ENCODE results near the gene TXK.

GRCh38 chr4:48105230-48105629 is 28.8 kb downstream of the TXK start:
- TF ChIP-seq, protein P1, sequence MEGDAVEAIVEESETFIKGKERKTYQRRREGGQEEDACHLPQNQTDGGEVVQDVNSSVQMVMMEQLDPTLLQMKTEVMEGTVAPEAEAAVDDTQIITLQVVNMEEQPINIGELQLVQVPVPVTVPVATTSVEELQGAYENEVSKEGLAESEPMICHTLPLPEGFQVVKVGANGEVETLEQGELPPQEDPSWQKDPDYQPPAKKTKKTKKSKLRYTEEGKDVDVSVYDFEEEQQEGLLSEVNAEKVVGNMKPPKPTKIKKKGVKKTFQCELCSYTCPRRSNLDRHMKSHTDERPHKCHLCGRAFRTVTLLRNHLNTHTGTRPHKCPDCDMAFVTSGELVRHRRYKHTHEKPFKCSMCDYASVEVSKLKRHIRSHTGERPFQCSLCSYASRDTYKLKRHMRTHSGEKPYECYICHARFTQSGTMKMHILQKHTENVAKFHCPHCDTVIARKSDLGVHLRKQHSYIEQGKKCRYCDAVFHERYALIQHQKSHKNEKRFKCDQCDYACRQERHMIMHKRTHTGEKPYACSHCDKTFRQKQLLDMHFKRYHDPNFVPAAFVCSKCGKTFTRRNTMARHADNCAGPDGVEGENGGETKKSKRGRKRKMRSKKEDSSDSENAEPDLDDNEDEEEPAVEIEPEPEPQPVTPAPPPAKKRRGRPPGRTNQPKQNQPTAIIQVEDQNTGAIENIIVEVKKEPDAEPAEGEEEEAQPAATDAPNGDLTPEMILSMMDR (IDR thresholded peaks at IDR 0.05; ENCODE audit: low read depth, low read length): no peak
- TF ChIP-seq POLR2A (IDR thresholded peaks at IDR 0.05; ENCODE audit: extremely low read depth, insufficient read length): no peak
- TF ChIP-seq, protein P2, sequence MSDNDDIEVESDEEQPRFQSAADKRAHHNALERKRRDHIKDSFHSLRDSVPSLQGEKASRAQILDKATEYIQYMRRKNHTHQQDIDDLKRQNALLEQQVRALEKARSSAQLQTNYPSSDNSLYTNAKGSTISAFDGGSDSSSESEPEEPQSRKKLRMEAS (IDR thresholded peaks at IDR 0.05; ENCODE audit: low read depth, low read length): no peak
